ENCODE measurements around the gene PTPRN2.
"Not testable (repeated sequence)": the region's sequence is repeated elsewhere in the genome, so short reads cannot be mapped to it uniquely, and the experiment has no call there.

Gene PTPRN2

DNA sequence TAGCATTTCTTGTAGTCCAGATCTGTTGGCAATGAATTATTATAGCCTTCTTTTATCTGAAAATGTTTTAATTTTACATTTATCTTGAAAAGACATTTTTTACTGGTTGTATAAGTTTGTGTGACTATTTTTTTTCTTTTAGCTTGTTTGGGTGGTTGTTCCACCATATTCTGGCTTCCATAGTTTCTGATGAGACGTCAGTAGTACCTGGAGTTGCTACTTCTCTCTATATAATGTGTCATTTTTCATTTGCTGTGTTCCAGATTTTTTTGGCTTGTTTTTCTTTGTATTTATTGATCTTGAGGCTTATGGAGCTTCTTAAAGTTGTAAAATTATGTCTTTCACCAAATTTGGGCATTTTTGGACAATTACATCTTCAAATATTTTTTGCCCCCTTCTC lies 1082.0 kb downstream of the PTPRN2 start:
- no peak for DNase-seq

DNA sequence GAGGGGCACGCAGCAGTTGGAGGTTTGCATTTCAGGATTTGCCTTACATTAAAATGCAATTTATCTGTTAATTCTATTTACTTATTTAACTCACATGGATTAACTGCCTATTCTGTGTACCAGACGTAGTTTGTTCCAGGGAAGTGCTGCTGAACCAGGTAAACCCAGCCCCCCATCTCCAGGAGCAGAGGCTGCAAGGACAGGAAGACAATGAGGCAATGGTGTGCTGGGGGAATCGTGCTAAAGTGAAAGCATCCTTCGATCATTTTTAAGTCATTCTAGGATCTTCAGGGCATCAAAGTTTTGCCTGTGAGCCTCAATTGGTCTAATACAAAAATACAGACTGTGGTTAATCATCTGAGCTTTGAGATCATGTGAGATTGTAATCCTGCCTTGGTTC lies 1084.4 kb downstream of the PTPRN2 start:
- DNase-seq = no peak

DNA sequence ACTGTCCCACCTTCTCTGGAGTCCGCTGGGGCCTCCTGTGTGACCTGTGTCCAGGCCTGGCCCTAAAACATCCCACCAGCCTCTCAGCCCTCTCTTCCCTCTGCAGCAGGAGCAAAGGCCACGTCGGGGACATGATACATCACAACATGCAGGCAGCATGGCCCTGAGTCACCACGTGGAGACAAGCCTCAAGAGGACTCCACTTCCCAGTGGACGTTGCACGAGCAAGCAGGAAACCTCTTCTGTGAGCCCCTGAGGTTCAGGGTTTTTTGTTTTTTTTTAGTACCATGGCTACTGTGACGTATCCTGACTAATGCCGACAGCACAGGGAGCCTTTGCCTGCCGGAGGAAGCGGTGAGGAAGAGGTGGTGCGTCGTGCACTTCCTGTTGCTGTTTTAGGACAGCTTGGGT lies 1084.9 kb downstream of the PTPRN2 start:
- DNase-seq = no peak

DNA sequence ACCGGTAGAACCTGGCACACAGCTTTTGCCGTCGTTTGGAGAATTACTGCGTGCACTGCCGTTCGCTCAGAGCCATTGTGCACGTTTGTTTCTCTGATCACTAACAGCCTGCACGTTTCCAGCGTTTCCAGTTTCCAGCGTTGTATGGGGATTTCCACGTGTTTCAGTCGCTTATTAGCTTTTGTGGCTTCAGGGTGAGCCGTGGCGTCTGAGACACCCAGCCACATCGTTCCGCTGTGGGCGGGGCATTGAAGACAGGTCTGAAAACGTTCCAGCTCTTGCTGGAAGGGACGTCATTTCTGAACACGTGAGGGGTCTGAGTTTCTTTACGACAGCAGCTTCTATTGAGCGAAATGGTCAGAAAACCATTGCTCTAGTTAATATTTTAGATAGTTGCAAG lies 1086.0 kb downstream of the PTPRN2 start:
- DNase-seq = no peak

DNA sequence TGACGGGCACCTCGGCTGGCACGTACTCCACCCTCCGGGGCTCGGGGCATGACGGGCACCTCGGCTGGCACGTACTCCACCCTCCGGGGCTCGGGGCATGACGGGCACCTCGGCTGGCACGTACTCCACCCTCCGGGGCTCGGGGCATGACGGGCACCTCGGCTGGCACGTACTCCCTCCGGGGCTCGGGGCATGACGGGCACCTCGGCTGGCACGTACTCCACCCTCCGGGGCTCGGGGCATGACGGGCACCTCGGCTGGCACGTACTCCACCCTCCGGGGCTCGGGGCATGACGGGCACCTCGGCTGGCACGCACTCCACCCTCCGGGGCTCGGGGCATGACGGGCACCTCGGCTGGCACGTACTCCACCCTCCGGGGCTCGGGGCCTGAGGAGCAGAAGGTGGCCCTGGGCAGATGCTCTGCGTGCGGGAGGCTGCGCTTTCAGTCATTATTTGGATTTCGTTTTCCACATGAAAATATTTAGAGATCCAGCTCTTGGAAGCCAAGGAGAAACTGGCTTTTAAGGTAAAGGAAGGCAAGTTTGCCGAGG lies 1086.6 kb downstream of the PTPRN2 start:
- DNase-seq = not testable (repeated sequence)

GRCh38 chr7:157500171-157500960 lies 1087.3 kb downstream of the PTPRN2 start:
- no peak for DNase-seq

DNA sequence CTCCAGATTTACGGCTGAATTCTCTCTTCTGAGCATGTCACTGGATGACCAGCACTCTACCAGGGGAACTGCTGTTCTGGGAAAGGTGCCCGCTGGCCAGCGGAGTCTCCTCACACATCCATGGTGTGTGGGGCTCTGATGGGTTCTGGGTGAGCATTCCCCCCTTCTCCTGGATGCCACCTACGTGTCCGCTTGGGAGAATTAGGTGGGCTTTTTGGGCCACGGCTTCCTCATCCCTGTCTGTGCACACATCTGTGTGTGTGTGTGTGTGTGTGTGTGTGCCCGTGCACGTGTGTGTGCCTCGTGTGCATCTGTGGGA lies 1087.8 kb downstream of the PTPRN2 start:
- no peak for DNase-seq

DNA sequence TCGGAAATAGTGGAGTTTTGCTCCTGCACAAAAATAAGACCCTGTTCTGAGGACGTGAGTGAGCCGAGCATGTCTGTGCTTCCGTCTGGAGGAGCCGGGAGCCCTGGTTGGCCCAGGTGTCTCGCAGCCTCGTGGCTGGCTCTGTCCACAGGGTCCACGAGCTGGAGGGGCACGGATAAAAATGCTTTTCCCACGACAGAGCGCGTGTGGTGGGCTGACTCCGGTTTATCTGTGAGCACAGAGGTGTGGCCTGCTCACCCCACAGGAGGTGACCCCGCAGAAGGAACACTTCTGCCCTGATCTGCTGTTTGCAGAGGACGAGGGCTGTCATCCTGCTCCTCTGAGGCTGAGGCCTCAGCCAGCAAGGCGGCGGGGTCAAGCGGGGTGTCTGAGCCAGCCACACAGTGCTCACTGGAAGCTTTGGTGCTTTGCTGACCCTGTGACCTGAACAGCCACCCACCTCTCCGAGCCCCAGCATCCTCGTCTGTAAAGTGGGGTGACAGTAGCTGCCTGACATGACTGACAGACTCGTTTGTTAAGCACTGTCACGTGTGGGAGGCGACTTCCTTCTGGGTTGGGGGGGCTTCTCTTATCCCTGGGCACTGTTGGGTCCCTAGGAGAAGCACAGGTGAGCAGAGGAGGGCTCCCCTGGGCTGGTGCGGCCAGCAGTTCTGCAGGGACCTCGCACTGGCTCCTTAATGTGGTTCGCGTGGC lies 1088.3 kb downstream of the PTPRN2 start:
- DNase-seq = no peak

DNA sequence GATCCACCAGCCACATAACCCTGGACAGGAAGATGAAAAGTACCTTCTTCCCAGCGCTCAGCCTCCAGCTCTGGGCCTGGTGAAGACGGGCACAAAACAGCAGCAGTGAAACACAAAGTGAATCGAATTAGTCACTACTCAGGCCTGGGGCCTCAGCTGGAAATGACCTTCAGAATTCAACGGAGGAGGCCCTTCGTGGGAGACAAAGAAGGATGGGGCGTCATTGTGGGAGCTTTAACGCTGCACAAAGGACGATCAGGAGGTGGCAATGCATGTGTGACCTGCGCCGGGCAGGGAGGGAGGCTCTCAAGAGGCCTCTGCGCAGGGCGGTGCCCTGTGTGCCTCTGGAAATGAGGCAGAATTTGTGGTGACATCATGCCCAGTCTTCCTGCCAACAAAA lies 1089.0 kb downstream of the PTPRN2 start:
- DNase-seq = no peak

DNA sequence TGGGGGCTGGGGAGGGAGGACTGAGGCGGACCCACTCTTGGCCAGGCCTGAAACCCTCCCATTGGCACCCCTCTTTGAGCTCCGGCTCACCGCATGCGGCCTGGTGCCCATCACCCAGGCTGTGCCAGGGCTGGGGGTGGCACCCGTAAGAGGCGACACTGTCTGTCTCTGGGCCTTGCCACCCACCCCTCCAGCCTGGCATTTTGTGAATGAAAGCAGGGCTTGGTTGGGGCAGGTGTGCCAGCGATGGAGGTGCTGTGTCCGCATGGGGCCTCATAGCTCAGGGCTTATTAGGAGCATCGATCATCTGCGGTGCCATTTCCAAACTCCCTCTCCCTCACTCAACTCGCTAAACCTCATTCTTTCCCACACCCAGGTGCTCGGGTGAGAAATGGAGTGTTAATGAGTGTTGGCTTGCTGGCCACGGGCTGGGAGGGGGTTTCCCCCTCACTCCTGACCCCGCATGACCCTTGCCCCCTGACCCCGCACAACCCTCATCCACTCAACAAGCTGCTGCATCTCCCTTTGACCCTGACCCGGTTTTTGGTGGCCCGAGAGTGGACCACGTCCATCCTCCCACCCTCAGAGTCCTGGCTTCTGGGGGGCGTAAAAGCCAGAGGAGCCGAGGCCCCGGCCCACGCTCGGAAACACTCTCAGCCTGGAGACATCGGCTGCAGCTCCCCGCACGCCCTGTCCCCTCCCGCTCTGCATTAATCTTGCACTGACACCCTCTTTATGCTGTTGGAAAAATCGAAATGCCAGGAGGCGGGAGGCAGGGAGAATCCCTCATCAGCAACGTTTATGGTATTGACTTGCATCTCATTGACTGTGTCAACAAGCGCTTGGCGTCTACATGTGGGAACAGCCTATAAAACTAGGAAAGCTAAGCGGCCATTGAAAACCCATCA lies 1089.6 kb downstream of the PTPRN2 start:
- DNase-seq = no peak

- DNase-seq = no peak
Observed at GRCh38 chr7:157497367-157497743, 1090.3 kb downstream of the PTPRN2 start.

GRCh38 chr7:157496416-157497275 lies 1091.0 kb downstream of the PTPRN2 start:
- DNase-seq = no peak

DNA sequence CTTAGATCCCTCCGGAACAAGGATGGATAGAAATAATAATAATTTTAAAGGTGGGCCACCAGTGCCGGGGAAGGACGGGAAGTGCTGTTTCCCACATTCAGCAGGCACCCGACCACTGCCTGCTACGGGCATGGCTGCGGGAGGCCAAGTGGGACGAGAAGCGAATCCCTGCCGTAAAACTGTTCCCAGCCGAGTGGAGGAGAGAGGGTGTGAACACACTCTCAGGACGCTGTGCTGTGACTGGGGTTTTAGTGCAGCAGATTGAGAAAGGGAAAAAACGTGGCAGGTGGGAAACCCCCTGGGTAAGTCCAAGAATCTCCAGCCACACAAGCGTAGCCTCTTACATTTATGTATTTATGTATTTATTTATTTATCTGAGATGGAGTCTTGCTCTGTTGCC lies 1092.0 kb downstream of the PTPRN2 start:
- no peak for DNase-seq

GRCh38 chr7:157495177-157495553 lies 1092.5 kb downstream of the PTPRN2 start:
- DNase-seq = no peak

DNA sequence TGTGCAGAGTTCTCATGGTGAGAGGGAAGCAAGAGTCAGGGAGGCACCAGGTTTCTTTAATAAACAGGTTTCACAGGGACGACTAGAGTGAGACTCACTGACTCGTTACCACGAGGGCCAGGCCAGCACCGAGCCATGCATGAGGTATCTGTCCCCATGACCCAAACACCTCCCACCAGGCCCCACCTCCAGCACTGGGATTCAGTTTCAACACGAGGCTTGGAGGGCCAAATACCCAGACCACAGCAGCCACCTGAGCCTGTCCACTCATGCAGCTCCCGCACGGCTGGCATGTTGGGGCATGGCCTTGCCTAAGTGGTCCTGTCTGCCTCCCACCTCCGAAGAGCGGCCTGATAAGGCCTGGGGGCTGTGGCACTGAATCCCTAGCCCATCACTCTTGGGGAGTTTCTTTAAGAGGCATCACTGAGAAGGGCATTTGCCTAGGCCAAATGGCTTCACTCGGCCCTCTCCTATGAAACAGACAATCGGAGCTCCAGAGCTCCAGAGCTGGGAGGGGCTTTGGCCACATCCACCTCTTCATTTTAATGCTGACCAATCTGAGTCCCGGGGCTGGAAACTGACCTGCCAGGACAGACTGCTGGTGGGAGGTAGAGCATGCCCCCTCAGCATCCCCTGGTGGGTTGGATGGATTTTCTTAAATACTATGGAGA lies 1093.0 kb downstream of the PTPRN2 start:
- DNase-seq = no peak

- no peak for DNase-seq
Observed at GRCh38 chr7:157493776-157494175, 1093.8 kb downstream of the PTPRN2 start.

DNA sequence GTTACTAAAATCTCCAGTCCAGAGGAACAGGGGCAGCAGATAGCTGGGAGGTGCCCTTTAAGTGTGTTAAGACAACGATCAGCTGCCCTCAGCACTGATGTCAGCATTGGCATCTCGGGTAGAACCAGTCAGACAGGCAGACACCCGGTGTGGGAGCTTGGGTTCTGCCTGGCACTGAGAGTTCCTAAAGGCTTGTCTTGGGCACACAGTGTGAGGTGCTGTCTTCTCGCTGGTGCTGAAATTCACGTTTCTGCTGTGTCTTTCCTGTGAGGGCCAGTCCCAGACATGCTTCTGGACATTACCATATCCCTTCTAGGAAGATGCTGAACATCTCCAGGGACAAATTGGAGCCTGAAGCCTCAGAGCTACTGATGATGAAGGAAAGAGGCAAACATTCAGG lies 1094.6 kb downstream of the PTPRN2 start:
- no peak for DNase-seq

DNA sequence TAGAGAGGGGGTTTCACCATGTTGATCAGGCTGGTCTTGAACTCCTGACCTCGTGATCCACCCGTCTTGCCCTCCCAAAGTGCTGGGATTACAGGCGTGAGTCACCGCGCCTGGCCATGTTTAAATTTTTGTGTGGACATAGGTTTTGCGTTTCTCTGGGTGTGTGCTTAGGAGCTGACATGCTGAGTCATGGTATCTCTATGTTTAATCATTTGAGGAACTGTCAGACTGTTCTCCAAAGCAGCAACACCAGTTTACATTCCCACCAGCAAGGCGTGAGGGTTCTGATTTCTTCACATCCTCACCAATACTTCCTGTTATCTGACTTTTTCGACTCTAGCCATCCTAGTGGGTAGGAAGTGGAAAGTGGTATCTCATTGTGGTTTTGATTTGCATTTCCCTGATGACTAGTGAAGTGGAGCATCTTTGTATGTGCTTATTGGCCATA lies 1097.1 kb downstream of the PTPRN2 start:
- DNase-seq = no peak

GRCh38 chr7:157489870-157490269 lies 1097.8 kb downstream of the PTPRN2 start:
- DNase-seq = not testable (repeated sequence)
